ENCODE data around the gene AK3.

GRCh38 chr9:4709380-4709779 is 31.6 kb downstream of the AK3 start:
- TF ChIP-seq CTCF (IDR thresholded peaks at IDR 0.05) (no peak), POLR2A (IDR thresholded peaks at IDR 0.05) (no peak)
